Activated CD8-positive, alpha-beta T cell treated with anti-CD3 and anti-CD28 coated beads, Interleukin-2, amount 10 ng/mL, durations not matched to agents 7 days and 5 days (primary cell): ENCODE data around the gene PSMB9. TPM values are rescaled to one million over a fixed set of nuclear protein-coding genes. Genes with fewer than 3 reads are reported as not detected.

Experiments used
- ATAC-seq: fragments of 150-1000 bp; cut with Tn5 transposase; one replicate; pipeline ENCODE4 v1.10.0; 2021; ENCODE audit warnings: moderate library complexity
- CTCF ChIA-PET: fragments of 350-600 bp; sonication (Branson Sonifier 250); formaldehyde crosslinking; loops from one replicate; lab custom pipeline; 2021; ENCODE audit warnings: antibody characterized with exemption; lab: Charles Lee
- POLR2A ChIA-PET: fragments of 350-600 bp; sonication (Branson Sonifier 250); formaldehyde crosslinking; loops from one replicate; lab custom pipeline; 2021; ENCODE audit warnings: antibody characterized with exemption; lab: Charles Lee
- DNase-seq: peaks from one replicate; pipeline ENCODE4 v3.0.0-alpha.2; 2020
- H3K27ac Mint-ChIP-seq: one replicate; pipeline ENCODE4 v1.8.0; 2021; ENCODE audit warnings: mild to moderate bottlenecking, mixed read lengths
- H3K27me3 Mint-ChIP-seq: one replicate; pipeline ENCODE4 v1.8.0; 2021; ENCODE audit warnings: low read depth, mixed read lengths
- H3K36me3 Mint-ChIP-seq: one replicate; pipeline ENCODE4 v1.8.0; 2021; ENCODE audit warnings: low read depth, mixed read lengths
- H3K4me1 Mint-ChIP-seq: one replicate; pipeline ENCODE4 v1.8.0; 2021; ENCODE audit warnings: low read depth, mixed read lengths
- H3K4me3 Mint-ChIP-seq: one replicate; pipeline ENCODE4 v1.8.0; 2021; ENCODE audit warnings: mild to moderate bottlenecking, mixed read lengths
- H3K9me3 Mint-ChIP-seq: one replicate; pipeline ENCODE4 v1.8.0; 2022; ENCODE audit warnings: mixed read lengths; ENCODE audit not compliant: insufficient read depth
- total RNA-seq, 2 experiments: library from RNA; stranded (reverse); gene quantifications; one replicate each; pipeline ENCODE4 v1.2.3, GENCODE V29; 2021

Gene PSMB9
- total RNA-seq, 2 experiments from 2014 or later, result 319 to 325 TPM

DNA sequence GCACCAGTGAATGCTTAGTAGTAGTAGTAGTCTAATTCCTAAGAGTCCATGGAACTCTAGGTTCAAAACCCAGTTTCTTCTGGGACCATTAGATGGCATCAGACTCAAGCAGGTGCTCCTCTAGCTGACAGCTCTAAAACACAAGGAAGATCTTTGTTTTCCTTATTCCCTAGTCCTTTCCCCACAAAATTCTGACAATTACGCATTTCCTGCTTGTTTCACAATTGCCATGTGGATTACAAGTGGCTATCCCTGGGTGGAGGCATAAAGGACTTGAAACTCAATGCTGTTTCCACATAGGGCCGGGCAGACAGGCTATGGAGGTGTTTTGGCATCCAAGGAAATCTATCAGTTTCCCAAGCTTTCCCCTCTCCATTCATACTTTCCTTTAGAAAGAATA lies 28.0 kb upstream of the PSMB9 start:
- Mint-ChIP-seq H3K36me3 (peaks cover 37% of the 10 kb centered on the region), H3K27ac (no peak overlapping the region), H3K9me3 (no peaks in the 10 kb centered on the region), H3K4me1 (peaks cover 15% of the 10 kb centered on the region), H3K4me3 (no peak overlapping the region), H3K27me3 (no peaks in the 10 kb centered on the region)
- ChIA-PET POLR2A (interaction anchor here (0.7 to 1.0 kb wide), 3 partner anchors 9 to 27 kb away, joined by 3 read pairs; partner anchors contain the start of genes TAP1 and TAP2), CTCF (interaction anchor here (1.1 to 8.4 kb wide), 7 partner anchors 12 to 158 kb away, joined by 3 to 62 read pairs (median 6); partner anchors contain the start of genes PSMB9, TAP1 and TAP2)
- DNase-seq (no peak), ATAC-seq (no peak)

DNA sequence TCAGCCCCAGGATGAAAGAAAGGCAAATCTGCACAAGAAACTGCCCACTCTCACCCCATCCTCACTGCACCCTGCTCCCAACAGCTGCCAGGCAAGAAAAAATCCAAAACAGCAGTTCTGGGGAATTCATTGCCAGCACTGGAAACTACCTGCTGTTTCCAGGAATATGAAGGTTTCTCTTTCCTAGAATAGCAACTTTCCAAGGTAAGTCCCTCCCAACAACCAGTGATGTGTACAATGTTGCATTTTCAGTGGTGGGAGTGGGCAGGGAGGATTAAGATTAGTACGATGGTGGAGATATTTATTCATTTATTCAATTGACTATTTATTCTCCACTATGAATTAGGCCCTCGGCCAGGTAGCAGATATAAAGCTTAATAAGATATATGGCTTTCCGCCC lies 27.0 kb upstream of the PSMB9 start:
- POLR2A ChIA-PET, result interaction anchor here (0.9 to 4.2 kb wide), 3 partner anchors 8 to 145 kb away, joined by 3 to 27 read pairs (median 7); partner anchors contain the start of gene TAP2
- ATAC-seq (no peak), DNase-seq (no peak)
- Mint-ChIP-seq H3K27me3 (no peaks in the 10 kb centered on the region), H3K4me3 (no peak overlapping the region), H3K36me3 (peaks cover 48% of the 10 kb centered on the region), H3K27ac (no peak overlapping the region), H3K9me3 (no peaks in the 10 kb centered on the region), H3K4me1 (peaks cover 22% of the 10 kb centered on the region)
- CTCF ChIA-PET, result interaction anchor here (0.6 to 8.4 kb wide), 8 partner anchors 11 to 140 kb away, joined by 3 to 62 read pairs (median 4); partner anchors contain the start of gene TAP2

DNA sequence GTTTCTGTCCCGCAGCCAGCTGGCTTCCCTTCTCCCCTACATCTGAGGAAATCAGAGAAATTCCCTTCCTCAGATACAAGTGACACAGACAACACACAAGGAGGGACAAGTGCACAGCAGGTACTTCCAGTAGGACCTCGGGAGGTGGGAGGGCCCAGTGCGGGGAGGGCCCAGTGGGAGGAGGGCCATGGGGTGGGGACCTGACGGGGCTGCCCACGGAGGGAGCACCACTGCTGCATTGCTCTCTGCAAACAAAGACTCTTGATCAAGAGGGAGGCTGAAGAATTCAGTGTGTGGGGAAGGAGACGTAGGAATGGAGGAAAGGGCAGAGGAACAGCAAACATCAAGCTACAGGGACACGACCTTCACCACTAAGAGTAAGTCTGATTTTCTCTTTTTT lies 24.5 kb upstream of the PSMB9 start:
- ATAC-seq, result no peak
- CTCF ChIA-PET, result interaction anchor here (1.3 to 2.6 kb wide), 2 partner anchors 10 to 39 kb away, joined by 6 to 17 read pairs; partner anchors contain the start of gene TAP2
- H3K9me3 Mint-ChIP-seq, result no peaks in the 10 kb centered on the region
- H3K4me3 Mint-ChIP-seq, result no peak overlapping the region
- H3K36me3 Mint-ChIP-seq, result peaks cover 71% of the 10 kb centered on the region
- H3K4me1 Mint-ChIP-seq, result peaks cover 46% of the 10 kb centered on the region
- POLR2A ChIA-PET, result interaction anchor here (0.6 to 4.2 kb wide), 3 partner anchors 9 to 28 kb away, joined by 3 to 27 read pairs (median 3); partner anchors contain the start of gene TAP2
- no peaks in the 10 kb centered on the region for H3K27me3 Mint-ChIP-seq
- DNase-seq, result no peak
- H3K27ac Mint-ChIP-seq, result no peak overlapping the region

DNA sequence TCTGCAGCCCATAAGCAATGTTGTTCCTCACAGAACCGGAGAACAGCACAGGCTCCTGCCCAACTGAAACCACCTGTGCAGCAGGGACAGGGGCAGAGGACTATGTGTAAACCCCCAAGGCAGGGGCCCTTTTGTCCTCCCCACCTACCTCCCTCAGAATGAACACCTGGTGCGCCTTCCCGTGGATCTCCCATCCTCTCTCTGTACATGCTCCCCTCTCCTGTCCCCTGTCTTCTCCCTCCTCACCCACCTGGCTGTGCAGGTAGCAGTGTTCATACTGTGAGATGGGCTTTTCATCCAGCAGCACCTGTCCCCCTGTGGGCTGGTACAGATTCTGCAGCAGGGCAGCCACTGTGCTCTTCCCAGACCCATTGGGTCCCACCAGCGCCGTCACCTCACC lies 24.0 kb upstream of the PSMB9 start:
- CTCF ChIA-PET, result interaction anchor here (1.3 to 2.6 kb wide), 2 partner anchors 9 to 39 kb away, joined by 6 to 17 read pairs; partner anchors contain the start of gene TAP2

DNA sequence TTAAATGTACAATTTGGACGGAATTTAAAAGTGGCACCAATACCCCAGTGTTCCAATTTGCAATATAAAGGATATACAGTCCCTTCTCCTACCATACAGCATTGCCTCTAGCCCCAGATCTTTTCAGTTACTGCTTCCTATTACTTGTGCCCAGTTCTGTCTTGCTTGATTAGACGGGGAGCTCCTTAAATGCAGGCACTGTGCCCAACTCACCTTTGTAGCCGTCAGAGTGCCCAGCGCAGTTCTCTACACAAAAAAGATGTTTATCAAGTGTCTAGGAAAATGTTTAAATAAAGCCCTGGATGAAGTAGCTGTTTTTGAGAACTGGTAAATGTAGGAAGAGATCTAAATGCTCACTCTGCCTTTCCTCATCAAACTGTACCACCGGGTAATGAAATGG lies 23.1 kb upstream of the PSMB9 start:
- CTCF ChIA-PET, result interaction anchor here (0.9 to 2.6 kb wide), 3 partner anchors 8 to 37 kb away, joined by 3 to 17 read pairs (median 3); partner anchors contain the start of gene TAP2
- Mint-ChIP-seq H3K9me3 (no peaks in the 10 kb centered on the region), H3K27ac (no peak overlapping the region), H3K4me1 (peaks cover 61% of the 10 kb centered on the region), H3K36me3 (peaks cover 85% of the 10 kb centered on the region), H3K27me3 (no peaks in the 10 kb centered on the region), H3K4me3 (no peak overlapping the region)
- DNase-seq (no peak), ATAC-seq (no peak)
- POLR2A ChIA-PET, result interaction anchor here (0.7 to 1.2 kb wide), 4 partner anchors 9 to 141 kb away, joined by 3 to 4 read pairs (median 3); no protein-coding TSS in a partner anchor

More for the DNA sequence above, 24.0 kb upstream of the PSMB9 start:
- POLR2A ChIA-PET, result interaction anchor here (1.0 to 4.2 kb wide), 3 partner anchors 9 to 15 kb away, joined by 3 to 27 read pairs (median 3); partner anchors contain the start of gene TAP2
- peak overlapping the region; percentile 27 for H3K27ac Mint-ChIP-seq
- H3K36me3 Mint-ChIP-seq, result peaks cover 76% of the 10 kb centered on the region
- H3K9me3 Mint-ChIP-seq, result no peaks in the 10 kb centered on the region
- ATAC-seq (no peak), DNase-seq (no peak)
- no peaks in the 10 kb centered on the region for H3K27me3 Mint-ChIP-seq
- peaks cover 52% of the 10 kb centered on the region for H3K4me1 Mint-ChIP-seq
- no peak overlapping the region for H3K4me3 Mint-ChIP-seq

DNA sequence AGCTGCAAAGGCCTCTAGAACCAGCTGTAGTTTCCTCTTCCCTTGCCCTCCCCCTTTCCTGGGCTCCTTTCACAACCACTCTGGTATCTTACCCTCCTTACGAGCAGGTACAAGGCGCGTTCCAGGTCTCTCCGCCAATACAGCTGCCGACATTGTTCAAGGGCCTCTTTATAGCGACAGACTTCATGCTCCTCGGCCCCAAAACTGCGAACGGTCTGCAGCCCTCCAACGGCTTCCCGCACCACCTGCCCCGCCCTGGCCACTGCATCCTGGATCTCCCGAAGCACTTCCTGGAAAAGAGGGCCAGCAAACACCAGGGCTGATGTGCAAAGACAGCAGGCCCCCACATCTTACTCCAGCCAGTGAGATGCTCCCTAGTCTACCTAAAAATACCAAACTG lies 21.5 kb upstream of the PSMB9 start:
- POLR2A ChIA-PET, result interaction anchor here (0.5 to 3.9 kb wide), 5 partner anchors 9 to 141 kb away, joined by 3 to 21 read pairs (median 3); partner anchors contain the start of genes PSMB9 and TAP1
- ATAC-seq (no peak), DNase-seq (peak; percentile 17)
- H3K36me3 Mint-ChIP-seq, result peaks cover 97% of the 10 kb centered on the region
- peaks cover 73% of the 10 kb centered on the region for H3K4me1 Mint-ChIP-seq
- no peaks in the 10 kb centered on the region for H3K27me3 Mint-ChIP-seq
- no peak overlapping the region for H3K4me3 Mint-ChIP-seq
- peak overlapping the region; percentile 21 for H3K27ac Mint-ChIP-seq
- CTCF ChIA-PET, result interaction anchor here (0.9 to 4.4 kb wide), 3 partner anchors 21 to 35 kb away, joined by 3 to 27 read pairs (median 4); partner anchors contain the start of gene TAP1
- no peaks in the 10 kb centered on the region for H3K9me3 Mint-ChIP-seq

DNA sequence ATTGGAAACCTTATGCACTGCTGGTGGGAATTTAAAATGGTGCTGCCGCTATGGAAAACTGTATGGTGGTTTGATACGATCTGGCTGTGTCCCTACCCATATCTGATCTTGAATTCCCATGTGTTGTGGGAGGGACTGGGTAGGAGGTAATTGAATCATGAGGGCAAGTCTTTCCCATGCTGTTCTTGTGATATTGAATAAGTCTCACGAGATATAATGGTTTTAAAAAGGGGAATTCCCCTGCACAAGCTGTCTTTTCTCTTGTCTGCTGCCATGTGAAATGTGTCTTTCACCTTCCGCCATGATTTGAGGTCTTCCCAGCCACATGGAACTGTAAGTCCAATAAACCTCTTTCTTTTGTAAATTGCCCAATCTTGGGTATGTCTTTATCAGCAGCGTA lies 20.3 kb upstream of the PSMB9 start:
- Mint-ChIP-seq H3K27me3 (no peaks in the 10 kb centered on the region), H3K4me1 (peaks cover 72% of the 10 kb centered on the region), H3K27ac (peak overlapping the region; percentile 30), H3K9me3 (no peaks in the 10 kb centered on the region), H3K4me3 (no peak overlapping the region), H3K36me3 (peaks cover 91% of the 10 kb centered on the region)
- ATAC-seq (no peak), DNase-seq (peak; percentile 10)
- ChIA-PET POLR2A (interaction anchor here (0.6 to 3.9 kb wide), 4 partner anchors 11 to 138 kb away, joined by 3 to 21 read pairs (median 10); partner anchors contain the start of genes PSMB9 and TAP1), CTCF (interaction anchor here (1.0 to 4.4 kb wide), 3 partner anchors 20 to 151 kb away, joined by 3 to 27 read pairs (median 3); partner anchors contain the start of gene TAP1)

DNA sequence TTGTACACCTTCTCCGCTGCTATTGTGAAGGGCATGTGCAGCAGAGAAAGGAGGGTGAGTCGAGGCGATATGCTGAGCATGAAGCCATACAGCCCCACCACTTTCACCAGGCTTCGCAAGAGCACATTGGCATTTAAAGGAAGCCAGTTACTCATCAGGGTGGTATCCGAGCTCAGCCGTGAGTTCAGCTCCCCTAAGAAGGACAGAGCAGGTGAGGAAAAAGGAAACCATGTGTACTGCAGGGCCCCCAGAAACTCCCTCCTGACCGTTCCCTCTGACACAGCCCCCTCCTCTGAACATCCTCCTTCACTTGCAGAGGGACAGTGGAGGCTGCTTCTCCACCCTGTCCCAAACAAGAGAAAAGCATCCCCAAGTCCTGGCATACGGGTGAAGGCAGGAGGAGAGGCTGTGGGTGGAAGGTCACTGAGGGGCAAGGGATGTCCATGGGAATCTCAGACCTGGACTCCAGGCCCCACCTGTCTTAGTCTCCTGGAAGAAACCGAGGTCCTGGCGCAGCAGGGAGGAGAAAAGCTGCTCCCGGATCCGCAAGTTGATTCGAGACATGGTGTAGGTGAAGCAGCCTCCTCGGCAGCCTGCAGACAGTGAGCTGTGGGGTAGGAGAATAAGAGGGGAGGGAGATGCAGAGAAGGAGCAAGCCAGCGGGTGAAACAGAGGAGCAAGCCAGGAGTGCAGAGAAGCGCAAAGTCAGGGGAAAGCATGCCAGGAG lies 18.7 kb upstream of the PSMB9 start:
- DNase-seq, result peak; percentile 18

DNA sequence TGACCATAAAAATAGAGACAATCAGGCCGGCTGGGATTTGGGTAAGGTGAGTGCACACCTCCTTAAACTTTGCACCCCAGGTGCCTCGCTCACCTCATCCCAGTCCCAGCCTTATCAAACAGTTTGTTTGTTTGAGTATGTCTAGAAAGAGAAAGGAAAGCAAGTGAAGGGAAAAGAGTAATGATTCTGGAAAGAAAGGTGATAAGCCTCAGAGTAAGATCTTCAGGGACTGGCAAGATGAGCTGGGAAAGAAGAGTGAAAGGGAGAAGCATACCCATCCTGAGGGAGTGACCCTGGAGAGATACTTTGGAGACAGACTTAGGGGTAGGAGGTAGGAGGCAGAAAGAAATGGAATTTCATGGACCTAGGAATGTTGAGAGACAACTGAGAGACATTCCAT lies 17.1 kb upstream of the PSMB9 start:
- no peaks in the 10 kb centered on the region for H3K27me3 Mint-ChIP-seq
- no peak for ATAC-seq
- H3K4me3 Mint-ChIP-seq, result peak overlapping the region; percentile 82
- peaks cover 84% of the 10 kb centered on the region for H3K36me3 Mint-ChIP-seq
- no peaks in the 10 kb centered on the region for H3K9me3 Mint-ChIP-seq
- ChIA-PET POLR2A (interaction anchor here (10.2 to 11.9 kb wide), 2 partner anchors 20 to 135 kb away, joined by 381 to 812 read pairs; partner anchors contain the start of genes BRD2, PSMB9 and TAP1), CTCF (interaction anchor here (3.4 to 10.8 kb wide), 4 partner anchors 12 to 149 kb away, joined by 62 to 512 read pairs (median 232); partner anchors contain the start of genes PSMB9 and TAP1)
- H3K27ac Mint-ChIP-seq, result peak overlapping the region; percentile 99
- peaks cover 89% of the 10 kb centered on the region for H3K4me1 Mint-ChIP-seq
- peak; percentile 16 for DNase-seq

More for the DNA sequence above, 18.7 kb upstream of the PSMB9 start:
- Mint-ChIP-seq H3K27me3 (no peaks in the 10 kb centered on the region), H3K27ac (peak overlapping the region; percentile 19), H3K4me3 (no peak overlapping the region), H3K36me3 (peaks cover 84% of the 10 kb centered on the region), H3K4me1 (peaks cover 80% of the 10 kb centered on the region), H3K9me3 (no peaks in the 10 kb centered on the region)
- ChIA-PET POLR2A (interaction anchor here (0.6 to 3.9 kb wide), 8 partner anchors 8 to 600 kb away, joined by 3 to 21 read pairs (median 3); partner anchors contain the start of genes PSMB9 and TAP1), CTCF (interaction anchor here (1.3 to 4.4 kb wide), 2 partner anchors 18 to 33 kb away, joined by 3 to 27 read pairs; partner anchors contain the start of genes PSMB9 and TAP1)
- ATAC-seq, result no peak

DNA sequence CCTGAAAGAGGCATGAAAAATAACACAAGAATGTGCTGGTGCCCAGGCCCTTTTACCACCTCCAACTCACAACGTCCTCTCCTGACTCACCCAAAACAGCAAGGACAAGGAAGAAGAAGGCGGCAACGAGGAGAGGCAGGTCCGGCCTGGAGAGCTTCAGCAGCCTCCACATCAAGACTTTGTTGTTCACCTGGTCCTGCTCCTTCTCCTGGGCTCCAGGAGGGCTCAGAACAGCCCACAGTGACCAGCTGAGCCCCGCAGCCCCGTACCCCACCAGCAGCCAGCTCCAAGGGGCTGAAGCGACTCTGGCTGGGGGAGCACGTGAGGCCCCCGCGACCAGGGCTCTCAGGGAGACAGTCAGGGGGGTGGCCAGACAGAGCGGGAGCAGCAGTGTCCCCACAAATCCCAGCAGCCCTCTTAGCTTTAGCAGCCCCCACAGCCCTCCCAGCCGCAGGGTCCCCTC lies 16.3 kb upstream of the PSMB9 start:
- H3K27me3 Mint-ChIP-seq, result no peaks in the 10 kb centered on the region
- H3K27ac Mint-ChIP-seq, result peak overlapping the region; percentile 99
- peak overlapping the region; percentile 82 for H3K4me3 Mint-ChIP-seq
- H3K36me3 Mint-ChIP-seq, result peaks cover 84% of the 10 kb centered on the region
- peaks cover 87% of the 10 kb centered on the region for H3K4me1 Mint-ChIP-seq
- ATAC-seq, result no peak
- ChIA-PET POLR2A (interaction anchor here (0.8 to 11.9 kb wide), 14 partner anchors 9 to 215 kb away, joined by 3 to 812 read pairs (median 6); partner anchors contain the start of genes BRD2, HLA-DMA, PSMB9 and TAP1), CTCF (interaction anchor here (0.8 to 10.8 kb wide), 32 partner anchors 8 to 427 kb away, joined by 3 to 512 read pairs (median 8); partner anchors contain the start of genes BRD2, HLA-DMA, HLA-DMB and PSMB9)
- peak; percentile 21 for DNase-seq
- no peaks in the 10 kb centered on the region for H3K9me3 Mint-ChIP-seq
